Stimulated activated CD4-positive, alpha-beta T cell treated with anti-CD3 and anti-CD28 coated beads, Interleukin-1b, Interleukin-23, amount 100 ng/mL, for 1 hour (primary cell): ENCODE results near the gene YIPF7.

Experiments
- DNase-seq, 2 donors: peaks; one replicate each; pipeline ENCODE4 v3.0.0-alpha.2; 2020; ENCODE audit warnings: low read depth in 2 of 2

YIPF7 gene

GRCh38 chr4:44623676-44624075 is 27.7 kb downstream of the YIPF7 start:
- no peak for DNase-seq

GRCh38 chr4:44616621-44617020 is 34.8 kb downstream of the YIPF7 start:
- DNase-seq: no peak

GRCh38 chr4:44583393-44583792 is 68.0 kb downstream of the YIPF7 start:
- no peak for DNase-seq

- DNase-seq: no peak
These were observed 71.2 kb downstream of the YIPF7 start for GRCh38 chr4:44580231-44580630.

GRCh38 chr4:44578954-44579353 is 72.5 kb downstream of the YIPF7 start:
- DNase-seq: no peak
